Vagina (tissue), 2 donors: ENCODE measurements around the gene MYLK.

Source experiments
- POLR2AphosphoS5 ChIP-seq, 2 donors: sonication (generic); formaldehyde crosslinking; IDR thresholded peaks; one replicate each; pipeline ENCODE4 v1.9.0; 2017; ENCODE audit warnings: antibody characterized with exemption in 2 of 2, mild to moderate bottlenecking in 2 of 2, low read depth in 1 of 2; ENCODE audit not compliant: insufficient read depth in 1 of 2
- TF ChIP-seq, protein P1 (sequence below), 3 experiments: fragments of 450-650 bp in 2 of 3; fragments of 200-600 bp in 1 of 3; sonication (generic) in 1 of 3; IDR thresholded peaks; one replicate each; pipeline ENCODE4 v1.5.1; 2017 to 2019; ENCODE audit warnings: antibody characterized with exemption in 3 of 3, mild to moderate bottlenecking in 2 of 3, moderate library complexity in 2 of 3

DNA sequence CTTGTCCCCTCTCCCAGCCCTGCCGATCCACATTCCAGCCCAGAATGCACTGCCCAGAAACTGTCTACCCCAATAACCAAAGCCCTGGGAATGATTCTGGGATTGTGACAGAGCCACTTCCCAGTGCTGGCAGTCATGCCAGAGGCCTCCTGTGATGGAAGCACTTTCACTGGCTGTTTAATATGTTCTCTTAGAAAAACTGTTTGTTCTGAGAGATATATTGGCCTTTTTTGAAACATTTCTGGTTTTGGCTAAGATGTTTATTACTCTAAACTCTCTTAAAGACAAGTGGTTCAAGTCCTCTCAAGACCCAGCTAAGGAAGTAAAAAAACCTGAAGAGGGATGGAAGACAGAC, 225.3 kb downstream of the MYLK start:
- peak; percentile 45 to 50 for TF ChIP-seq POLR2AphosphoS5 (IDR thresholded peaks at IDR 0.05; ENCODE audit: insufficient read depth in 1 of 2, low read depth in 1 of 2)
- TF ChIP-seq, protein P1, sequence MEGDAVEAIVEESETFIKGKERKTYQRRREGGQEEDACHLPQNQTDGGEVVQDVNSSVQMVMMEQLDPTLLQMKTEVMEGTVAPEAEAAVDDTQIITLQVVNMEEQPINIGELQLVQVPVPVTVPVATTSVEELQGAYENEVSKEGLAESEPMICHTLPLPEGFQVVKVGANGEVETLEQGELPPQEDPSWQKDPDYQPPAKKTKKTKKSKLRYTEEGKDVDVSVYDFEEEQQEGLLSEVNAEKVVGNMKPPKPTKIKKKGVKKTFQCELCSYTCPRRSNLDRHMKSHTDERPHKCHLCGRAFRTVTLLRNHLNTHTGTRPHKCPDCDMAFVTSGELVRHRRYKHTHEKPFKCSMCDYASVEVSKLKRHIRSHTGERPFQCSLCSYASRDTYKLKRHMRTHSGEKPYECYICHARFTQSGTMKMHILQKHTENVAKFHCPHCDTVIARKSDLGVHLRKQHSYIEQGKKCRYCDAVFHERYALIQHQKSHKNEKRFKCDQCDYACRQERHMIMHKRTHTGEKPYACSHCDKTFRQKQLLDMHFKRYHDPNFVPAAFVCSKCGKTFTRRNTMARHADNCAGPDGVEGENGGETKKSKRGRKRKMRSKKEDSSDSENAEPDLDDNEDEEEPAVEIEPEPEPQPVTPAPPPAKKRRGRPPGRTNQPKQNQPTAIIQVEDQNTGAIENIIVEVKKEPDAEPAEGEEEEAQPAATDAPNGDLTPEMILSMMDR (IDR thresholded peaks at IDR 0.05): no peak
